CD4-positive, alpha-beta T cell (primary cell): Measurements from ENCODE around the gene CNTROB. TPM values are rescaled to one million over a fixed set of nuclear protein-coding genes. Genes with fewer than 3 reads are reported as not detected.

Source experiments
- ATAC-seq: fragments of 200-7000 bp; cut with Tn5 transposase; one replicate; pipeline ENCODE4 v1.10.0; 2022; ENCODE audit warnings: mild to moderate bottlenecking; ENCODE audit not compliant: poor library complexity
- CTCF ChIA-PET: fragments of 350-600 bp; sonication (Branson Sonifier 250); formaldehyde crosslinking; loops from one replicate; lab custom pipeline; 2021; ENCODE audit warnings: antibody characterized with exemption, inconsistent platforms; lab: Charles Lee
- POLR2A ChIA-PET: fragments of 350-600 bp; sonication (Branson Sonifier 250); formaldehyde crosslinking; loops from one replicate; lab custom pipeline; 2021; ENCODE audit warnings: antibody characterized with exemption, inconsistent platforms; lab: Charles Lee
- DNase-seq, 14 experiments: peaks; one replicate each; pipeline ENCODE4 v3.0.0-alpha.2; 2013 to 2020; ENCODE audit warnings: mixed read lengths in 2 of 14
- H3K27ac ChIP-seq, 2 donors: one replicate each; pipeline versions ENCODE4 v1.5.1 to v1.7.0; 2013; ENCODE audit warnings: low read length in 2 of 2, low read depth in 1 of 2, mild to moderate bottlenecking in 1 of 2
- H3K27me3 ChIP-seq, 2 experiments: 1 replicate in 1 of 2; 2 replicates in 1 of 2; pipeline versions ENCODE4 v1.6.1 to v1.7.0; 2013; ENCODE audit warnings: low read length in 2 of 2, control low read depth in 1 of 2, mild to moderate bottlenecking in 1 of 2, moderate library complexity in 1 of 2; ENCODE audit not compliant: insufficient read depth in 2 of 2, control insufficient read depth in 1 of 2
- H3K36me3 ChIP-seq: one replicate; pipeline ENCODE4 v1.6.1; 2013; ENCODE audit warnings: low read length, control low read depth; ENCODE audit not compliant: insufficient read depth
- H3K4me1 ChIP-seq: one replicate; pipeline ENCODE4 v1.6.1; 2013; ENCODE audit warnings: low read length, control low read depth; ENCODE audit not compliant: insufficient read depth
- H3K4me3 ChIP-seq: one replicate; pipeline ENCODE4 v1.5.1; 2013; ENCODE audit warnings: mild to moderate bottlenecking, low read length, moderate library complexity
- H3K9me3 ChIP-seq, 2 experiments: 1 replicate in 1 of 2; 2 replicates in 1 of 2; pipeline versions ENCODE4 v1.6.1 to v1.7.0; 2013; ENCODE audit warnings: low read length in 2 of 2, mild to moderate bottlenecking in 2 of 2, control low read depth in 1 of 2, moderate library complexity in 1 of 2; ENCODE audit not compliant: control insufficient read depth in 1 of 2, insufficient read depth in 1 of 2
- H3K27ac Mint-ChIP-seq: one replicate; pipeline ENCODE4 v1.8.0; 2020; ENCODE audit warnings: mixed read lengths
- H3K27me3 Mint-ChIP-seq: one replicate; pipeline ENCODE4 v1.8.0; 2021; ENCODE audit warnings: mixed read lengths
- H3K36me3 Mint-ChIP-seq: one replicate; pipeline ENCODE4 v1.8.0; 2021; ENCODE audit warnings: low read depth, mixed read lengths
- H3K4me1 Mint-ChIP-seq: one replicate; pipeline ENCODE4 v1.8.0; 2021; ENCODE audit warnings: low read depth, mixed read lengths
- H3K4me3 Mint-ChIP-seq: one replicate; pipeline ENCODE4 v1.8.0; 2020; ENCODE audit warnings: mild to moderate bottlenecking, mixed read lengths
- H3K9me3 Mint-ChIP-seq: one replicate; pipeline ENCODE4 v1.8.0; 2020; ENCODE audit warnings: mixed read lengths
- intact Hi-C, 2 experiments: fragments of 100-400 bp; cut with DNase I in 1 of 2; cut with micrococcal nuclease in 1 of 2; formaldehyde crosslinking; loops; one replicate each; pipeline versions ENCODE4 v1.15.1 to v1.9.0; 2023 to 2025; cut with DNase I, micrococcal nuclease
- total RNA-seq, 174 experiments: library from RNA in 2 of 174; stranded (reverse) in 2 of 174; gene quantifications; one replicate each; pipeline ENCODE4 v1.2.3 and lab custom pipeline; 2021 to 2026
- TF ChIP-seq, protein P1 (sequence below): fragments of 200-600 bp; IDR thresholded peaks from one replicate; pipeline ENCODE4 v1.8.0; 2022; ENCODE audit warnings: antibody characterized with exemption, mild to moderate bottlenecking

The CNTROB gene
- total RNA-seq, 2 experiments from 2014 or later, result 20.6 to 21.9 TPM

DNA sequence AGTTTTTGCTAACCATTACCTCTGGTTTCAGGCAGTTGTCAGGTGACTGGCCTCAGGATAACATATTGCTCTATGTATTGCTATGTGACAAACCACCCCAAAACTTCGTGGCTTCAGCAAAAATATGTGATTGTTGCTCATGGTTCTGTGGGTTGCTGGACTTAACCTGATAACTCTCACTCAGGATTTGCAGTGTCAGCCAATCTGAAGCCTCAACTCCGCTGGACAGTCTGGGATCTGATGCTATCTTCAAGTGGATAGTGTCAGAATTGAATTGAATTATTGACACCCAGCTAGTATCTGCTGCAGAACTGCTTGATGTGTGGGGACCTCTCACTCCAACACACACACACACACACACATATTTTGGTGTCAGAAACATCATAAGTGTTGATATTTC, 35.7 kb downstream of the CNTROB start:
- Mint-ChIP-seq H3K27ac (no peak overlapping the region), H3K4me3 (no peak overlapping the region), H3K9me3 (no peaks in the 10 kb centered on the region), H3K27me3 (peaks cover 6% of the 10 kb centered on the region), H3K4me1 (no peaks in the 10 kb centered on the region), H3K36me3 (no peaks in the 10 kb centered on the region)
- peaks cover 2 to 10% of the 10 kb centered on the region in 2 experiments for H3K27me3 ChIP-seq
- intact Hi-C loops, result no loop called here
- ChIA-PET CTCF (no interaction called here), POLR2A (no interaction called here)
- H3K27ac ChIP-seq, result no peak overlapping the region
- TF ChIP-seq, protein P1, sequence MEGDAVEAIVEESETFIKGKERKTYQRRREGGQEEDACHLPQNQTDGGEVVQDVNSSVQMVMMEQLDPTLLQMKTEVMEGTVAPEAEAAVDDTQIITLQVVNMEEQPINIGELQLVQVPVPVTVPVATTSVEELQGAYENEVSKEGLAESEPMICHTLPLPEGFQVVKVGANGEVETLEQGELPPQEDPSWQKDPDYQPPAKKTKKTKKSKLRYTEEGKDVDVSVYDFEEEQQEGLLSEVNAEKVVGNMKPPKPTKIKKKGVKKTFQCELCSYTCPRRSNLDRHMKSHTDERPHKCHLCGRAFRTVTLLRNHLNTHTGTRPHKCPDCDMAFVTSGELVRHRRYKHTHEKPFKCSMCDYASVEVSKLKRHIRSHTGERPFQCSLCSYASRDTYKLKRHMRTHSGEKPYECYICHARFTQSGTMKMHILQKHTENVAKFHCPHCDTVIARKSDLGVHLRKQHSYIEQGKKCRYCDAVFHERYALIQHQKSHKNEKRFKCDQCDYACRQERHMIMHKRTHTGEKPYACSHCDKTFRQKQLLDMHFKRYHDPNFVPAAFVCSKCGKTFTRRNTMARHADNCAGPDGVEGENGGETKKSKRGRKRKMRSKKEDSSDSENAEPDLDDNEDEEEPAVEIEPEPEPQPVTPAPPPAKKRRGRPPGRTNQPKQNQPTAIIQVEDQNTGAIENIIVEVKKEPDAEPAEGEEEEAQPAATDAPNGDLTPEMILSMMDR, result no peak
- DNase-seq (no peak), ATAC-seq (no peak)
- H3K4me3 ChIP-seq, result no peak overlapping the region
- no peaks in the 10 kb centered on the region for H3K4me1 ChIP-seq
- H3K36me3 ChIP-seq, result no peaks in the 10 kb centered on the region
- no peaks in the 10 kb centered on the region for H3K9me3 ChIP-seq

DNA sequence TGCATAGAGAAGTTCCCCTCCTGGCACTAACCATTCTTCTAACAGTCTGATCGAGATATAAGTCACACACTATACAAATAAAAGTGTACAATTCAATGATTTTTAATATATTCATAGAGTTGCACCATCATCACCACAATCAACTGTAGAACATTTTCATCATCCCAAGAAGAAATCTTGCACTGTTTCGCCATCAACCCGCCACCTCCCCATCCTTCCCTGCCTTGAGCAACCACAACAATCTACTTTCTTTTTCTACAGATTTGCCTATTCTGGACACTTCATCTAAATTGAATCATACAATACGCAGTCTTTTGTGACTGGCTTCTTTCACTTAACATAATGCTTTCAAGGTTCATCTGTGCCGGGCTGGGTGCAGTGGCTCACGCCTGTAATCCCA, 37.4 kb downstream of the CNTROB start:
- ChIA-PET CTCF (interaction anchor here (0.6 kb wide), 1 partner anchor 593 kb away, joined by 4 read pairs; no protein-coding TSS in a partner anchor), POLR2A (no interaction called here)
- Histone ChIP-seq H3K27ac (no peak overlapping the region), H3K27me3 (peaks cover 2 to 10% of the 10 kb centered on the region in 2 experiments), H3K36me3 (no peaks in the 10 kb centered on the region), H3K4me1 (no peaks in the 10 kb centered on the region), H3K4me3 (no peak overlapping the region), H3K9me3 (peaks cover 4 to 6% of the 10 kb centered on the region in 2 experiments)
- no peak for ATAC-seq
- Mint-ChIP-seq H3K27ac (no peak overlapping the region), H3K27me3 (peaks cover 6% of the 10 kb centered on the region), H3K4me1 (no peaks in the 10 kb centered on the region), H3K4me3 (no peak overlapping the region), H3K36me3 (peaks cover 2% of the 10 kb centered on the region), H3K9me3 (peaks cover 2% of the 10 kb centered on the region)
- intact Hi-C loops, result no loop called here
- DNase-seq, result no peak
- TF ChIP-seq, protein P1, result no peak

DNA sequence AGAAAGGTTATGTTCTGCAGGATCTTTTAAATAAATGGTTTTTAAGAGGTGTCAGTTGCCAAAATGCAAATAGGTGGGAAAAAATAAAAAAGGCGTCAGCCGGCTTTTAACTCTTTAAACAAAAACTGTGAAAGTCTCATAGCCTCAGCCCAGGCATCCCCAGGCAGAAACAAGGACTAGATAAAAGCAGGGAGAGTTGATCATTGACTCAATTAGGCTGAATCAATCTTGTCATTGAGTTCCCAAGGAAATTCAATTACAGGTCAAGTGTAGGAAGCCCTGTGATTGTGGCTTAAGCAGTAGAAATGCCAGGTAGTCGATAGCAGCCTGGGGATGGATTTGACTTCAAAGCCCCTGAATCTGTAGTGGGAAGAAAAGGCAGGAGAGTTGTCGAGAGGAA, 39.6 kb downstream of the CNTROB start:
- ChIA-PET CTCF (interaction anchor here (0.6 kb wide), 1 partner anchor 11 kb away, joined by 3 read pairs; no protein-coding TSS in a partner anchor), POLR2A (no interaction called here)
- Mint-ChIP-seq H3K27ac (no peak overlapping the region), H3K9me3 (peaks cover 10% of the 10 kb centered on the region), H3K36me3 (peaks cover 6% of the 10 kb centered on the region), H3K4me3 (no peak overlapping the region), H3K27me3 (peaks cover 6% of the 10 kb centered on the region), H3K4me1 (no peaks in the 10 kb centered on the region)
- no peaks in the 10 kb centered on the region for H3K36me3 ChIP-seq
- H3K9me3 ChIP-seq, result peaks cover 16 to 21% of the 10 kb centered on the region in 2 experiments
- H3K27me3 ChIP-seq, result peaks cover 5 to 10% of the 10 kb centered on the region in 2 experiments
- TF ChIP-seq, protein P1, result no peak
- H3K27ac ChIP-seq, result no peak overlapping the region
- H3K4me3 ChIP-seq, result no peak overlapping the region
- H3K4me1 ChIP-seq, result no peaks in the 10 kb centered on the region
- intact Hi-C loops, result loop anchor here in 1 of 2 experiments (5.0 kb wide), 1 partner anchor 39 kb away; the partner anchor contains the start of genes CNTROB and TRAPPC1
- no peak for ATAC-seq
- DNase-seq, result no peak
